HepG2 (cell line): ENCODE measurements around the gene TM4SF4. TPM values are rescaled to one million over a fixed set of nuclear protein-coding genes. Genes with fewer than 3 reads are reported as not detected.

ENCODE experiments used
- CBX2 ChIP-seq, 2 experiments: fragments of 200-600 bp in 1 of 2; sonication (generic); formaldehyde crosslinking in 1 of 2; IDR thresholded peaks; 2 replicates each; pipeline versions ENCODE4 v1.7.0 to v1.8.1; 2018 to 2022; ENCODE audit warnings: low read depth in 2 of 2, low read length in 1 of 2, mild to moderate bottlenecking in 1 of 2, missing genetic modification reagents in 1 of 2
- HDAC6 ChIP-seq: fragments of 200-600 bp; sonication (generic); IDR thresholded peaks from 2 replicates; pipeline ENCODE4 v1.7.0; 2017; ENCODE audit warnings: mild to moderate bottlenecking, antibody characterized with exemption, low read length, low read depth
- HNRNPK ChIP-seq: fragments of 200-400 bp; formaldehyde crosslinking; IDR thresholded peaks from 2 replicates; pipeline ENCODE4 v1.6.1; 2018; ENCODE audit warnings: low read length, low read depth, moderate library complexity, mild to moderate bottlenecking; ENCODE audit not compliant: poor library complexity, severe bottlenecking
- THAP8 ChIP-seq: sonication (generic); formaldehyde crosslinking; IDR thresholded peaks from 2 replicates; pipeline ENCODE4 v1.5.1; 2020; ENCODE audit warnings: missing genetic modification reagents, mild to moderate bottlenecking, borderline replicate concordance
- ZNF318 ChIP-seq: sonication (generic); formaldehyde crosslinking; IDR thresholded peaks from 2 replicates; pipeline ENCODE4 v1.4.0; 2020; ENCODE audit warnings: mild to moderate bottlenecking, missing genetic modification reagents
- ZNF777 ChIP-seq: sonication (generic); formaldehyde crosslinking; IDR thresholded peaks from 2 replicates; pipeline ENCODE4 v1.4.0; 2020; ENCODE audit warnings: missing genetic modification reagents
- polyA plus RNA-seq, 8 experiments: library from polyadenylated mRNA; depleted of rRNA in 3 of 8; stranded (reverse) in 7 of 8; unstranded in 1 of 8; fragments of >200 nt; fragmentation: Illumina TruSeq in 4 of 8; extraction: Trizol in 4 of 8; gene quantifications; 2 replicates each; pipeline versions ENCODE4 v1.2.1 to v1.2.3, GENCODE V29; 2011 to 2016; ENCODE audit warnings: low read depth in 4 of 8, missing spikeins in 1 of 8, mixed read lengths in 1 of 8; ENCODE audit not compliant: insufficient read depth in 1 of 8
- total RNA-seq, 5 experiments: library from RNA; depleted of rRNA; stranded (reverse); fragments of >200 nt; fragmentation: Illumina TruSeq; extraction: Trizol; gene quantifications; 2 replicates each; pipeline ENCODE4 v1.2.3, GENCODE V29; 2016; ENCODE audit warnings: low read depth in 1 of 5

Gene TM4SF4
- total and polyA plus RNA-seq, 2 of the 13 experiments (the other 11 are each of a cell fraction or from before 2014, with no cell fraction given) = 0.63 to 0.95 TPM

DNA sequence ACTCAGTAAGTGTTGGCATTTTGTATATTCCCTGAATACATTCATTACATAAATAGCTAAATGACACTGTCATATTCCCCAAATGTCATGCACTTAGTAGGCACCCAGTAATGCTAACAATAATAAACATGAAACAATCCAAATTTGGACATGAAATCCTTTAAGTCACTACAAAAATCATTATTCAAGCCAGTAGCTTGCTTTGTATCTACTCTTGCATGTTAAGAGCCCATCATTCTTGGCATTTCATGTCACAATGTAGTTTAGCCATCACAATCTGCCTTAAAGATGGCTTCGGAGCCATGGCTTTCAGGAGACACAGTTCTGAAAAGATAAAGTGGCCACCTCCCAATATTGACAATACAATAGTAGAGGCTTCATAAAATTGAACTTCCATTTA lies 32.9 kb upstream of the TM4SF4 start (continued):
- TF ChIP-seq ZNF318 (CRISPR knock-in tag) = no peak
- TF ChIP-seq CBX2 (IDR thresholded peaks at IDR 0.05; ENCODE audit: low read depth, low read length) = no peak
- no peak for TF ChIP-seq CBX2 (CRISPR knock-in tag; IDR thresholded peaks at IDR 0.05; ENCODE audit: low read depth)
- TF ChIP-seq HNRNPK = no peak
- no peak for TF ChIP-seq THAP8 (CRISPR knock-in tag)
- no peak for TF ChIP-seq HDAC6
- TF ChIP-seq ZNF777 = no peak
